ENCODE data around the gene REC8.

- TF ChIP-seq CREB5 (CRISPR knock-in tag; IDR thresholded peaks at IDR 0.05; ENCODE audit: low read depth) = no peak
- TF ChIP-seq PPARA (CRISPR knock-in tag; IDR thresholded peaks at IDR 0.05; ENCODE audit: borderline replicate concordance) = no peak
- no peak for TF ChIP-seq RARB (CRISPR knock-in tag; IDR thresholded peaks at IDR 0.05)
- TF ChIP-seq POU6F1 (CRISPR knock-in tag; IDR thresholded peaks at IDR 0.05; ENCODE audit: borderline replicate concordance, low read depth) = no peak
- TF ChIP-seq ZNF8 (CRISPR knock-in tag; IDR thresholded peaks at IDR 0.05) = no peak
- TF ChIP-seq TSHZ2 (CRISPR knock-in tag; IDR thresholded peaks at IDR 0.05) = no peak
These were observed 6.7 kb downstream of the REC8 start for GRCh38 chr14:24178399-24179178.
